GM12873 (cell line): ENCODE data around the gene UNC5CL.

ENCODE experiments used
- CTCF ChIP-seq: IDR thresholded peaks from 2 replicates; pipeline ENCODE4 v1.5.1; 2012; ENCODE audit warnings: low read depth, mild to moderate bottlenecking, moderate library complexity, low read length, control low read depth; ENCODE audit not compliant: insufficient read depth; ENCODE audit errors: missing control alignments

UNC5CL gene

GRCh38 chr6:41039060-41039998 is at the start of gene UNC5CL:
Gene UNC5CL, minus strand, starts transcription at chr6:41039221. Its CDS starts 4,147 bp downstream, at chr6:41035074.
- peak; percentile 87 for TF ChIP-seq CTCF

GRCh38 chr6:41088451-41088850 is 49.4 kb upstream of the UNC5CL start:
- TF ChIP-seq CTCF, result no peak

GRCh38 chr6:41085182-41085581 is 46.2 kb upstream of the UNC5CL start:
- no peak for TF ChIP-seq CTCF

- no peak for TF ChIP-seq CTCF
Observed at GRCh38 chr6:41083072-41083471, 44.1 kb upstream of the UNC5CL start.

- TF ChIP-seq CTCF, result no peak
Observed at GRCh38 chr6:41080621-41081020, 41.6 kb upstream of the UNC5CL start.

GRCh38 chr6:41079080-41079479 is 40.1 kb upstream of the UNC5CL start:
- TF ChIP-seq CTCF, result no peak

GRCh38 chr6:41078101-41078500 is 39.1 kb upstream of the UNC5CL start:
- no peak for TF ChIP-seq CTCF
